8988T (cell line): ENCODE data around the gene EPN2.
"Not testable (repeated sequence)": the region's sequence is repeated elsewhere in the genome, so short reads cannot be mapped to it uniquely, and the experiment has no call there.

Source experiments
- DNase-seq: peaks from one replicate; pipeline ENCODE4 v3.0.0; 2011

EPN2 gene

GRCh38 chr17:19269641-19270040 lies 32.5 kb downstream of the EPN2 start:
- no peak for DNase-seq

- DNase-seq = no peak
Observed at GRCh38 chr17:19270347-19270703, 33.2 kb downstream of the EPN2 start.

GRCh38 chr17:19270704-19271611 lies 33.8 kb downstream of the EPN2 start:
- no peak for DNase-seq

GRCh38 chr17:19271780-19272357 lies 34.7 kb downstream of the EPN2 start:
- DNase-seq = no peak

- no peak for DNase-seq
Observed at GRCh38 chr17:19273731-19274130, 36.6 kb downstream of the EPN2 start.

GRCh38 chr17:19274893-19275292 lies 37.7 kb downstream of the EPN2 start:
- DNase-seq = no peak

GRCh38 chr17:19275457-19276127 lies 38.4 kb downstream of the EPN2 start:
- DNase-seq = no peak

GRCh38 chr17:19278284-19278683 lies 41.1 kb downstream of the EPN2 start:
- not testable (repeated sequence) for DNase-seq

- no peak for DNase-seq
Observed at GRCh38 chr17:19278729-19279128, 41.6 kb downstream of the EPN2 start.

- DNase-seq = no peak
Observed at GRCh38 chr17:19281161-19281560, 44.0 kb downstream of the EPN2 start.

GRCh38 chr17:19284005-19284959 lies 47.1 kb downstream of the EPN2 start:
- DNase-seq = no peak

- no peak for DNase-seq
Observed at GRCh38 chr17:19285213-19285900, 48.2 kb downstream of the EPN2 start.

GRCh38 chr17:19286751-19287341 lies 49.7 kb downstream of the EPN2 start:
- DNase-seq = no peak

GRCh38 chr17:19287651-19288050 lies 50.5 kb downstream of the EPN2 start:
- DNase-seq = no peak

GRCh38 chr17:19288453-19288852 lies 51.3 kb downstream of the EPN2 start:
- DNase-seq = no peak

- DNase-seq = no peak
Observed at GRCh38 chr17:19290066-19290705, 53.0 kb downstream of the EPN2 start.

- DNase-seq = no peak
Observed at GRCh38 chr17:19291646-19292376, 54.6 kb downstream of the EPN2 start.

GRCh38 chr17:19292377-19292711 lies 55.2 kb downstream of the EPN2 start:
- no peak for DNase-seq

GRCh38 chr17:19294443-19294842 lies 57.3 kb downstream of the EPN2 start:
- DNase-seq = no peak

GRCh38 chr17:19295473-19296135 lies 58.4 kb downstream of the EPN2 start:
- DNase-seq = no peak
